ENCODE measurements around the gene ITPRIPL2.

ITPRIPL2 gene

DNA sequence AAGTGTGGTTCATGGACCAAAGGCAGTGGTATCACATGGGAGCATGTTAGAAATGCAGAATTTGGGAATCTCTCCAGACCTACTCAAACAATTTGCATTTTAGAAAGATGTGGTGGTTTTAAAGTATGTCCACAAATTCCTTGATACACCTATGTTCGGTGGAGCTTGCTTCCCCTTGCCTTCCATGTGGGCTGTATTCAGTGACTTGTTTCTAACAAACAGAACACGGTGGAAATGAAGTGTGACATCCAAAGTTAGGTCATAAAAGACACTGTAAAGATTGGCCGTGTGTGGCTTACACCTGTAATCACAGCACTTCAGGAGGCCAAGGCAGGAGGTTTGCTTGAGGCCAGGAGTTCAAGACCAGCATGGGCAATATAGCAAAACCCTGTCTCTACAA lies 29.6 kb upstream of the ITPRIPL2 start:
- H3K4me3 ChIP-seq (ENCODE audit: low read length) = no peak overlapping the region
- H3K4me1 ChIP-seq (ENCODE audit: control insufficient read depth, low read depth, low read length) = no peaks in the 10 kb centered on the region
- H3K9me3 ChIP-seq (ENCODE audit: control insufficient read depth, low read depth, low read length) = no peaks in the 10 kb centered on the region
- peaks cover 18% of the 10 kb centered on the region for H3K27me3 ChIP-seq (ENCODE audit: control insufficient read depth, insufficient read depth, low read length)
- H3K36me3 ChIP-seq (ENCODE audit: control insufficient read depth, low read depth, low read length) = peaks cover 4% of the 10 kb centered on the region
- no peak overlapping the region for H3K27ac ChIP-seq (ENCODE audit: low read length)
- no peak overlapping the region for H3K9ac ChIP-seq (ENCODE audit: low read length)

DNA sequence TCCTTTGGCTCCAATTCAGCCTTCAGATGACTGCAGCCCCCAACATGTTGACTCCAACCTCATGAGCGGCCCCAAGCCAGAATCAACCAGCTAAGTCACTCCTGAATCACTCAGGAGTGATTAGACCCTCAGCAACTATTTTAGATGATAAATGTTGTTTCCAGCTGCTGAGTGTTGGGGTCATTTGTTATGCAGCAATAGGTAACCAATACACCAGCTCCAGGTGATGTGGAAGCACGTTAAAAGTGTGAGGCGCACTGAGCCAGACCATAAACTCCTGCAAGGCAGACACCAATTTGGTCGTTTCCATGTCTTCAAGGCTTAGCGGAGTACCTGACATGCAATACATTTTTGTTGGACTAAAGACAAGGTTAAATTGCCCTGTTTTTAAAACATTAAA lies 28.9 kb upstream of the ITPRIPL2 start:
- no peaks in the 10 kb centered on the region for H3K36me3 ChIP-seq (ENCODE audit: control insufficient read depth, low read depth, low read length)
- no peaks in the 10 kb centered on the region for H3K9me3 ChIP-seq (ENCODE audit: control insufficient read depth, low read depth, low read length)

DNA sequence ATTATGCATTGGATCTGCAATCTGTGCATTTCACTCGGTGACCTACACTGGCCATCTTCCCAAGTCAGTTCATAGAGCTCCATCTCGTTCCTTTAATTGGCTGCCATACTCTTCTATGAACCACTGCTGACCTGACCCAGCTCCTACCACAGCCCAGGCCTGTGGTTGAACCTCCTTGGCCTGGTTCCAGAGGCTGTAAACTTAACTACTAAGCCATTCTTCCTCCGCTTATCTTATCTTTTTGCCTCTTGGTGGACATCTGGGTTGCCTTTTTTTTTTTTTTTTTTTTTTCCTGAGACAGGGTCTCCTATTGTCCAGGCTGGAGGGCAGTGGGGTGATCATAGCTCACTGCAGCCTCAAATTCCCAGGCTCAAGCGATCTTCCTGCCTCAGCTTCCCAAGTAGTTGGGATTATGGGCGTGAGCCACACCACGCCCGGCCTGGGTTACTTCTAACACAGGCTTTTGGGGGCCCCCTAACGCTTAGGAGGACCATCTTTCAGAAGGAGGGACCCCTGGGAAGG lies 28.0 kb upstream of the ITPRIPL2 start:
- H3K9me3 ChIP-seq (ENCODE audit: control insufficient read depth, low read depth, low read length) = no peaks in the 10 kb centered on the region
- H3K36me3 ChIP-seq (ENCODE audit: control insufficient read depth, low read depth, low read length) = no peaks in the 10 kb centered on the region
- H3K9ac ChIP-seq (ENCODE audit: low read length) = no peak overlapping the region
- H3K27me3 ChIP-seq (ENCODE audit: control insufficient read depth, insufficient read depth, low read length) = peaks cover 18% of the 10 kb centered on the region
- no peak overlapping the region for H3K27ac ChIP-seq (ENCODE audit: low read length)
- no peaks in the 10 kb centered on the region for H3K4me1 ChIP-seq (ENCODE audit: control insufficient read depth, low read depth, low read length)
- H3K4me3 ChIP-seq (ENCODE audit: low read length) = peak overlapping the region; percentile 56

More for the DNA sequence above, 28.9 kb upstream of the ITPRIPL2 start:
- no peak overlapping the region for H3K27ac ChIP-seq (ENCODE audit: low read length)
- H3K9ac ChIP-seq (ENCODE audit: low read length) = no peak overlapping the region
- peaks cover 18% of the 10 kb centered on the region for H3K27me3 ChIP-seq (ENCODE audit: control insufficient read depth, insufficient read depth, low read length)
- H3K4me1 ChIP-seq (ENCODE audit: control insufficient read depth, low read depth, low read length) = no peaks in the 10 kb centered on the region
- H3K4me3 ChIP-seq (ENCODE audit: low read length) = no peak overlapping the region

DNA sequence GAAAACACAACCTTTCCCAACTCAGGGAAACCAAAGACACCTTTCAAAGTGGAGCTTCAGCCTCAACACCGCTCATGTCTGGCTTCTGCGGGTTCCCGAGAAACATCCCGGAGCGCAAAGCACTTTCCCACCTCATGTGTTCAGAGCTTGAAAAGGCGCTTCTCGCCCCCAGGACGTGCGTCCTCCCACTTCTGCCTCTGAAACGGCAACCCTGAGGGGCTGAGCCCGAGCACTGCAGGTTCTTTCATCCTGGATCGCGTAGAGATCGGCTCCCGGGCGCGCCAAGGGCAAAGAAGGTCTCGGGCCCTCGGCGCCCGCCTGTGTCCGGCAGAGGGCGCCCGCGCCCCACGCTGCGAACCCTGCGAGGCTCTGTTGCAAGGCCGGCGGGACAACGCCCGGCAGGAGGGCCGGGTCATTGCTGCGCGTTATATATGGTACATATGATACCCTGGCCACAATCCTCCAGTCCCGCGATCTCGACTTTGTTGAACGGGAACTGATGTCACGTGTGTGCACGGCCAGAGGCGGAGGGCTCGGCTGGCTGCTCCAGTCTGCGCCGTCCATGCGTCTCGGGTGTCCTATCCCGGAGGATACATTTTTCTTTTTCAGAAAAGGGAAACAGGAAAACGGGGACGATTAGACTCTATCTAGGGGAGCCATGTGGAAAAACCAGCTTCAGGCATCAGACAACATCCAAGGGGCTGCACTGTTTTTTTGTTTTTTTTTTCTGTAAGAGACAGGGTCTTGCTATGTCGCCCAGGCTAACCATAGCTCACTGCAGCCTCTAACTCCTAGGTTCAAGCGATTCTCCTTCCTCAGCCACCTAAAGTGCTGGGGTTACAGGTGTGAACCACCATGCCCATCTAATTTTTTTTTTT lies 27.2 kb upstream of the ITPRIPL2 start:
- Histone ChIP-seq H3K9ac (ENCODE audit: low read length) (no peak overlapping the region), H3K4me1 (ENCODE audit: control insufficient read depth, low read depth, low read length) (no peaks in the 10 kb centered on the region), H3K4me3 (ENCODE audit: low read length) (peak overlapping the region; percentile 56), H3K9me3 (ENCODE audit: control insufficient read depth, low read depth, low read length) (no peaks in the 10 kb centered on the region), H3K36me3 (ENCODE audit: control insufficient read depth, low read depth, low read length) (no peaks in the 10 kb centered on the region), H3K27me3 (ENCODE audit: control insufficient read depth, insufficient read depth, low read length) (peaks cover 18% of the 10 kb centered on the region), H3K27ac (ENCODE audit: low read length) (no peak overlapping the region)

DNA sequence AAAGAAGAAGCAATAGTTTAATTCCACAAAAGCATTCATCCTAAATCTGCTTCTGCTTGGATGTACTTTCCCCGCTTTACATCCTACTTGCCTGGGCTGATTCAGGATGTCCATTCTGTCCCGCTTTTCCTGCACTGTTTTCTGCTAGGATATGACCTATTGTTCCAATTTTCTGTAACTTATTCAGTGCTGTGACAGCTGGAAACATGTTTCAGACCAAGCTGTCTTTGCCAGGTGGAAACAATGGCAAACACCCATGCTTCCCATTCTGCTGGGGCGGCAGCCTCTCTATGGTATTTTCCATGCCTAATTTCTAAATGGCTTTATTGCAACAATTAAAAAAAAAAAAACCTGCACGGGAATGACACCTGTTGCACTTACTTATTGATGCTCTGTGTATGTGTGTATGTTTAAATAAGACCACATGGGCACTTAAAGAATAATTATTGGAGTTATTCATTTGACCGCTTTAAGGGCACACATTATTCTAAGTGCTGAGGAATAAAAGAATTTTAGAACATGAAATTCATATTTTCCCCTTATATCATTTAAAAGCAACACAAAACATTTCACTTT lies 25.3 kb upstream of the ITPRIPL2 start:
- no peak overlapping the region for H3K27ac ChIP-seq (ENCODE audit: low read length)
- H3K27me3 ChIP-seq (ENCODE audit: control insufficient read depth, insufficient read depth, low read length) = peaks cover 18% of the 10 kb centered on the region
- no peaks in the 10 kb centered on the region for H3K9me3 ChIP-seq (ENCODE audit: control insufficient read depth, low read depth, low read length)
- H3K36me3 ChIP-seq (ENCODE audit: control insufficient read depth, low read depth, low read length) = no peaks in the 10 kb centered on the region
- H3K9ac ChIP-seq (ENCODE audit: low read length) = no peak overlapping the region
- no peak overlapping the region for H3K4me3 ChIP-seq (ENCODE audit: low read length)
- no peaks in the 10 kb centered on the region for H3K4me1 ChIP-seq (ENCODE audit: control insufficient read depth, low read depth, low read length)

DNA sequence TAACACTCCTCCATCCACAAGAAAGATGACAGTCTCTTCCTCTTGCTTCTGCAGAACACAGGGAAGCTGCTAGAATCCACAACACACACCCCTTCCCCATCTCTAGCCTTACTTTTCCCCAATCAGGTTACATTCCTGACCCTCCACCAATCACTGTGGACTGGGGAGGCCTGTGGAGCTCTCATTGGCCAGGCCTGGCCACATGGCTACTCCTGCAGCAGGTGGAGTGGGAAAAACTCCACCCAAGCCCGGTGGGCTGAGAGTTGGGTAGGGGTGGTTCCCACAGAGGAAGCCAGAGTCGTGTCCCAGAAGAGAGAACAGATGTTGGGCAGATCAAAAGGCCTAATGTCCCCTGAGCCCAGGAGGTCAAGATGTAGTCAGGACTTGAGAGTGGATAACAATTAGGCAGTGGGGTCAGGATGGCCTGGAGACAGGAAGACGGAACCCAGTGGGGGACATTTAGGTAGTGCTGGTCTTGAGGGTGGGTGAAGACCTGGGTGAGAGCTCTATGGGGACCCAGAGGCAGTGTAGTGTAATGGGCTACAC lies 24.3 kb upstream of the ITPRIPL2 start:
- Histone ChIP-seq H3K4me3 (ENCODE audit: low read length) (no peak overlapping the region), H3K9me3 (ENCODE audit: control insufficient read depth, low read depth, low read length) (no peaks in the 10 kb centered on the region), H3K36me3 (ENCODE audit: control insufficient read depth, low read depth, low read length) (no peaks in the 10 kb centered on the region), H3K27ac (ENCODE audit: low read length) (no peak overlapping the region), H3K9ac (ENCODE audit: low read length) (no peak overlapping the region), H3K4me1 (ENCODE audit: control insufficient read depth, low read depth, low read length) (no peaks in the 10 kb centered on the region), H3K27me3 (ENCODE audit: control insufficient read depth, insufficient read depth, low read length) (peaks cover 18% of the 10 kb centered on the region)

DNA sequence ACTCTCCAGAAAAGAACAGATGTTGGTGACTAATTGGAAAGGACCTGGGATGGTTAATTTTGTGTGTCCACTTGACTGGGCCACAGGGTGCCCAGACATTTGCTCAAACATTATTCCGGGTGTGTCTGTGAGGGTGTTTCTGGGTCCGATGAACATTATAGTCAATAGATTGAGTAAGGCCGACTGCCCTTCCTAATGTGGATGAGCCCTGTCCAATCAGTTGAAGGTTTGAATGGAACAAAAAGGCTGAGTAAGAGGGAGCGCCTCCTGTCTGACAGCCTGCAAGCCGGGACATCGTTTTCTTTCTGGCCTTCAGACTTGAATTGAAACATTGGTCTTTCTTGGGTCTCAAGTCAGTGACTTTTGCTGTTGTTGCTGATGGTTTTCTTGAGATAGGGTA lies 22.8 kb upstream of the ITPRIPL2 start:
- Histone ChIP-seq H3K27me3 (ENCODE audit: control insufficient read depth, insufficient read depth, low read length) (peaks cover 6% of the 10 kb centered on the region), H3K9ac (ENCODE audit: low read length) (no peak overlapping the region), H3K36me3 (ENCODE audit: control insufficient read depth, low read depth, low read length) (no peaks in the 10 kb centered on the region), H3K27ac (ENCODE audit: low read length) (no peak overlapping the region), H3K4me1 (ENCODE audit: control insufficient read depth, low read depth, low read length) (no peaks in the 10 kb centered on the region), H3K4me3 (ENCODE audit: low read length) (no peak overlapping the region), H3K9me3 (ENCODE audit: control insufficient read depth, low read depth, low read length) (no peaks in the 10 kb centered on the region)

DNA sequence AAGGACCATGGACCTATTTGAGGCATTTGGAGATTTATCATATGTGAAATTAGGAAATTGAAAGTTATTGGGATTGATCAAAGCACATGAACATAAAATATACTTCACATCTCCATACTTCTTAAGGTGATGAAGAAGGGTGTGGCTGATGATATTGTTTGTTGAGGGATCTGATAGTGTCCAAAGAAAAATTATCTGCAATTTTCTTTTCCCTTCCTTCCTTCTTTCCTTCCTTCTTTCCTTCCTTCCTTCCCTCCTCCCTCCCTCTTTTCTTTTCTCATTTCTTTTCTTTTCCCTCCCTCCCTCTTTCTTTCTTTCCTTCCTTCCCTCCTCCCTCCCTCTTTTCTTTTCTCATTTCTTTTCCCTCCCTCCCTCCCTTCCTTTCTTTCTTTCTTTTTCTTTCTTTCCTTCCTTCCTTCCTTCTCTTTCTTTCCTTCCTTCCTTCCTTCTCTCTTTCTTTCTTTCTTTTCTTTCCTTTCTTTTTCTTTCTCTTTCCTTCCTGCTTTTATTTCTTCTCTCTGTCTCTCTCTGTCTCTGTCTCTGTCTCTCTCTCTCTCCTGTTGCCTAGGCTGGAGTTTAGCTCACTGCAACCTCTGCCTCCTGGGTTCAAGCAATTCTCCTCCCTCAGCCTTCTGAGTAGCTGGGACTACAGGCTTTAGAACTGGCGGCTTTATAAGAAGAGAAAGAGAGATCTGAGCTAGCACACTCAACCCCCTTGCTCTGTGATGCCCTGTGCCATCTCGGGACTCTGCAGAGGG lies 20.9 kb upstream of the ITPRIPL2 start:
- no peak overlapping the region for H3K27ac ChIP-seq (ENCODE audit: low read length)
- H3K27me3 ChIP-seq (ENCODE audit: control insufficient read depth, insufficient read depth, low read length) = no peaks in the 10 kb centered on the region
- H3K4me1 ChIP-seq (ENCODE audit: control insufficient read depth, low read depth, low read length) = no peaks in the 10 kb centered on the region
- no peak overlapping the region for H3K9ac ChIP-seq (ENCODE audit: low read length)
- no peaks in the 10 kb centered on the region for H3K36me3 ChIP-seq (ENCODE audit: control insufficient read depth, low read depth, low read length)
- no peak overlapping the region for H3K4me3 ChIP-seq (ENCODE audit: low read length)
- no peaks in the 10 kb centered on the region for H3K9me3 ChIP-seq (ENCODE audit: control insufficient read depth, low read depth, low read length)

DNA sequence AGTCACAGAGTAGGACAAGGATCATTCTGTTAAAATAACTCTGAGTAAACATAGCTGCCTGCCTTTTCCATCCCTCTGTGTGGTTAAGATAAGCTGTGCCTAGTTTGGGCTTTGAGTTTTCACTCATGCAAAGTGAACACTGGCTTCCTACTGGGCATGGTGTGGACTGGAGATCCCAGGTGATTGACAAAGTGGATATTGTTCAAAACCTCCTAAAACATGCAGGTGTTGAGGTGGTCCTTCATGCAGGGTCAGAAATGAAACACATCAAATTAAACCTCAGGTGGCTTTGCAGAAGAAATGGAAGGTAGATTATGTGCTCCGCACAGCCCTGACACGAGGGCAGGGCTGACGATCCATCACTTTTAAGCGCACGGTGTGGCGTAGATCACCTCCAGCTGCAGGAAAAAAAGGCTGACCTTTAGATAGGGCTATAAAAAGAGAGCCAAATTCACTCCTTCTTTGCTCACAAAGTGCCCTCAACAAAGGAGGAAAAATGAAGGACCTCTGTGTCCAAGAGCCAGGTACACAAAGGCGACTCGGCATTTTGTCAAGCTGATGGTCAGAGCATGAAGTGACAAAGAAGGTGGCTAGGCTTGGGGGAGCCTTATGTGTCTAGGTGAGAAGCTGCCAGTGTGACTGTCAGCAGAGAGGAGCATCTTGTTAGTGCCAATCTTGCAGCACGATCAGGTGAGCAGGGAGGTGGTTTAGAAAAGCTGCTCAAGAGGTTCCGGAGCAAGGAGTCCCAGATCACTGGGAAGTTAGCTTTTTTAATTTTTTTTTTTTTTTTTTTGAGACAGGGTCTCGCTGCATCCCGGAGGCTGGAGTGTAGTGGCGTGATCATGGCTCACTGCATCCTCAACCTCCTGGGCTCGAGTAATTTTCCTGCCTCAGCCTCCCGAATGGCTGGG lies 19.9 kb upstream of the ITPRIPL2 start:
- Histone ChIP-seq H3K9me3 (ENCODE audit: control insufficient read depth, low read depth, low read length) (no peaks in the 10 kb centered on the region), H3K9ac (ENCODE audit: low read length) (no peak overlapping the region), H3K4me1 (ENCODE audit: control insufficient read depth, low read depth, low read length) (no peaks in the 10 kb centered on the region), H3K36me3 (ENCODE audit: control insufficient read depth, low read depth, low read length) (no peaks in the 10 kb centered on the region), H3K27ac (ENCODE audit: low read length) (no peak overlapping the region), H3K4me3 (ENCODE audit: low read length) (no peak overlapping the region), H3K27me3 (ENCODE audit: control insufficient read depth, insufficient read depth, low read length) (no peaks in the 10 kb centered on the region)

DNA sequence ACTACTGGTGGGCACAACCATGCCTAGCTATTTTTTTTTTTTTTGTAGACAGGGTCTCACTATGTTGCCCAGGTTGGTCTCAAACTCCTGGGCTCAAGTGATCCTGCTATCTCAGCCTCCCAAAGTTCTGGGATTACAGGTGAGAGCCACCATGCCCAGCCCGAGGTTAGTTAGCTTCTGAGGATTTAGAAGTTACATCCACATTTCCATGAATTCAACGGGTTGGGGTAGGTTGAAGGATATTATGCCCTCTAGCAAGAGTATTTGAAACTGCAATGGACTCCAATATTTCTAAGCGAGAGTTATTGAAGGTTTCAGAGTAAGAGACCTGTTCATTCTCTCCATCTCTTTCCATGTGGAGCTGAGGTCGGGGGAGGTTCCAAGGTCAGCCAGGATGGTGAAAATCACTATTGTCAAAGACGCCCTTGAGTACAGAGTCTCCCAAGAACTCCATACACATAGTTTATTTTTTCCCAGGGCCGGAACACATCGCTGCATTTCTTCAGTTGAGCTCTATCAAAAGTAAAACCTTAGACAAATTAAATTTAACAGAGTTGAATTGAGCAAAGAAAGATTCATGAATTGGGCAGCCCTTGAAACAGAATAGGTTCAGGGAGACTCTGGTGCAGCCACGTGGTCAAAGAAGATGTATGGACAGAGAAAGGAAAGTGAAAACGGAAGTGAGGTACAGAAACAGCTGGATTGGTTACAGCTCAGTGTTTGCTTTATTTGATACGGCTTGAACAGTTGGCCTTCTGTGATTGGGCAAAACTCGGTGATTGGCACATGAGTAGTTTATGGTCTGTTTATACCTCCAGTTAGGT lies 19.0 kb upstream of the ITPRIPL2 start:
- no peaks in the 10 kb centered on the region for H3K9me3 ChIP-seq (ENCODE audit: control insufficient read depth, low read depth, low read length)

More for the DNA sequence above, 19.0 kb upstream of the ITPRIPL2 start:
- Histone ChIP-seq H3K9ac (ENCODE audit: low read length) (no peak overlapping the region), H3K27me3 (ENCODE audit: control insufficient read depth, insufficient read depth, low read length) (no peaks in the 10 kb centered on the region), H3K36me3 (ENCODE audit: control insufficient read depth, low read depth, low read length) (no peaks in the 10 kb centered on the region), H3K4me3 (ENCODE audit: low read length) (no peak overlapping the region), H3K4me1 (ENCODE audit: control insufficient read depth, low read depth, low read length) (no peaks in the 10 kb centered on the region), H3K27ac (ENCODE audit: low read length) (no peak overlapping the region)
